Measurements from ENCODE around the gene TBC1D17. TPM values are rescaled to one million over a fixed set of nuclear protein-coding genes. Genes with fewer than 3 reads are reported as not detected.

The TBC1D17 gene
- total and polyA plus RNA-seq, 4 donors: 22.7 to 102 (median 46.7) TPM

DNA sequence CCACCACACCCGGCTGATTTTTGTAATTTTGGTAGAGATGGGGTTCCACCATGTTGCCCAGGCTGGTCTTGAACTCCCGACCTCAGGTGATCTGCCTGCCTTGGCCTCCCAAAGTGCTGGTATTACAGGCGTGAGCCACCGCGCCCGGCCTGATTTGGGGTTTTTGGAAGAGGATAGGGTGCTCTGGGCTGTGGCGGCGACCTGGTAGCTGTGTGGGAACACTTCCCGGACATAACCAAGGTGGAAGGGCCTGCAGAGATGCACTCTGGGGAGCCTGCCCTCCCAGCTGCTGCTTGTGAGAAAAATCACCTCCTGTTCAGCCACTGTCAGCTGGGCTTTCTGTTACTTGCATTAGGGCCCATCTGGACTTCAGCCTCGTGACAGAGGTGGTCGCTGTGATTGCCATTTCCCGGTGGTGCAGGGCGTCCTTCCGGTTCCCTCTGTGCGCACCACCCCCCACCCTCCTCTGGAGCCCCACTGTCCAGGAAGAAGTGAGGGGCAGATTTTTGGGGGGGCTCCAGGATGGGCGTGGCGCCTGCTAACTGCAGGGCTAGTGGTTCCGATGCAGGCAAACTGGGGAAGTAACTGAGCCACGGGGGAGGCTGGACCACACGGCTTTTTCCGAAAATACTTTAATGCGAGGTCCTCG is 11.7 kb downstream of the TBC1D17 start:
- Histone ChIP-seq H3K4me3 (ENCODE audit: low read length in 2 of 2) (no peak overlapping the region), H3K4me1 (ENCODE audit: control insufficient read depth in 1 of 2, insufficient read depth in 2 of 2, low read length in 2 of 2) (no peaks in the 10 kb centered on the region), H3K27me3 (ENCODE audit: control insufficient read depth in 1 of 2, insufficient read depth in 2 of 2, low read length in 1 of 2) (no peaks in the 10 kb centered on the region), H3K36me3 (ENCODE audit: control insufficient read depth in 1 of 2, insufficient read depth in 2 of 2, low read length in 1 of 2) (peaks cover 3 to 5% of the 10 kb centered on the region in 2 donors), H3K27ac (ENCODE audit: low read depth in 1 of 2, low read length in 2 of 2) (no peak overlapping the region), H3K9me3 (ENCODE audit: control insufficient read depth, low read length) (no peaks in the 10 kb centered on the region)
- DNase-seq: no peak
- whole genome bisulfite sequencing, 2 donors: 94 to 96% methylated on average over 23 of the region's 23 CpGs
- intact Hi-C loops (cut with DNase I): no loop called here
- no peak for ATAC-seq (ENCODE audit: low FRiP score)

DNA sequence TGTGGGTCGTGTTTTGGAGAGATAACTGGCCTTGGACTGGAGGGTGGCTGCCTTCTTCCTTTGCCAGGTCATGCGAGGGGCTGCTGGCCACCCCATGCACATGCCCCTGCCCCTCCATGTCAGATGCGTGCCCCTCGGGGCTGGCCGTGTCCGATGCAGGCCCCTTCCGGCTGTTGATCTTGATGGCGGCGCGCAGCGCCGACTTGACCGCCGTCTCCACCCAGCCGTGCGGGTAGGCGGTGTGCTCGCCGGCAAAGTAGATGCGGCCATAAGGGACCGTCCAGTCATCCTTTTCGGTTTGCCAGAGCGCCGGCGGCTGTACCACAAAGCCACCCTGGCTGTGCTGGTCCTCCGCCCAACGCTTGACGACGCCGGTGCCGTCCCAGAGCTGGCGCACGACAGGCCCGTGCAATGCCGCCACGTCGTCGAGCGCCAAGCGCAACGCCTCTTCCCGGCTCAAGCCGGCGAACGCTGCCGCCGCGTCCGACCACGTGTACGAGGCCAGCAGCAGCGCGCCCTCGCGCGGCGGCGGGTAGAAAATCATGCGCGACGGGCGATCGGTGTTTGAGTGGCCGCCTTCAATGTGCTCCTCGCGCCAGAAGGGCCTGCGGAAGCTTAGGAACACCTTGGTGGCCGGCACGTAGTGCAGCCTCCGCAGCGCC is 12.3 kb downstream of the TBC1D17 start:
- H3K4me1 ChIP-seq (ENCODE audit: control insufficient read depth in 1 of 2, insufficient read depth in 2 of 2, low read length in 2 of 2): no peaks in the 10 kb centered on the region
- DNase-seq: peak; percentile 83 to 93

DNA sequence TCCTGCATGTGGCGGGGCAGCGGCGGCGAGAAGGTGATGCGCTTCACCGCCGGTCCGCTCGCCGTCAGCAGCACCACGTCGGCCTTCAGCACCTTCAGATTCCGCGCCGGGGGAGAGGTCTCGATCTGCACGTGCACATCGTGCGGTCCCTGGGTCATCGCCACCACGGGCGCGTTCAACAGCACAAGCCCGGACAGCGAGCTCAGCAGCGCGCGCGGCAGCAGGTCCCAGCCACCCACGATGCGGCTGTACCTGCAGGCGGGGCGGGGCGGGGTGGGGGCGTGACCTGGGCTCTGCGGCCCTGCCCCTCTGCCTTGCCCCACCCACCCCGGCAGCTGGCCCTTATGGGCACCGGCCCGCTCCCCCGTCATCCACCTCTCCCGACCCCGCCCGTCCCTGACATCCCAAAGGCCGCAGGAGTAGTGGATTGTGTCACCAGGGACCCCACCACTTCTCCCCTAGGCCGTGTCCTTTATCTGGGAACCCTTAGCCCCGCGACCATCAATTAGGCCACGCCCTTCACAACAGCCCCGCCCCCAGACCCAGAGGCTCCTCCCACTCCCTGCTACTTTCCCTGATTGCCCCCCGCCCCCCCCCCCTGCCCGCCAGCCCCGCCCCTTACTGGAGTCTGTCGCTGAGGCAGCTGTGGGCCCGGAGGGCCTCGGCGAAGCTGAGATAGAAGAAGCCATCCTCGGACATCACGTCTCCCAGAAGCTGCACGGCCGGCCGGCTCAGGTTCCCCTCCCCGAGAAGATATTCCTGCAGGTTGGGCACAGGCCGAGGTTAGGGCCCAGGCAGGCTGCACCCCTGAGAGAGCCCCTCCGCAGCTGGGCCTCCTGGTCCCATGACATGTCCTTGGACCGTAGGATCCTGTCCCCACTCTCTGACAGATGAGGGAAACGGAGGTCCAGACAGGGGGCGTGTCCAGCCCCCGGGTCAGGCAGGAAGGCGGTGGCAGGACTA is 13.1 kb downstream of the TBC1D17 start:
- no peaks in the 10 kb centered on the region for H3K4me1 ChIP-seq (ENCODE audit: control insufficient read depth in 1 of 2, insufficient read depth in 2 of 2, low read length in 2 of 2)
- no peaks in the 10 kb centered on the region for H3K27me3 ChIP-seq (ENCODE audit: control insufficient read depth in 1 of 2, insufficient read depth in 2 of 2, low read length in 1 of 2)
- intact Hi-C loops (cut with DNase I): no loop called here
- no peak for DNase-seq
- H3K4me3 ChIP-seq (ENCODE audit: low read length in 2 of 2): no peak overlapping the region
- no peaks in the 10 kb centered on the region for H3K36me3 ChIP-seq (ENCODE audit: control insufficient read depth in 1 of 2, insufficient read depth in 2 of 2, low read length in 1 of 2)
- H3K27ac ChIP-seq (ENCODE audit: low read depth in 1 of 2, low read length in 2 of 2): no peak overlapping the region
- 12 to 14% methylated on average over 57 to 69 of the region's 69 CpGs for WGBS, 2 donors
- peak; percentile 2 for ATAC-seq (ENCODE audit: low FRiP score)
- no peaks in the 10 kb centered on the region for H3K9me3 ChIP-seq (ENCODE audit: control insufficient read depth, low read length)

More for the DNA sequence above, 12.3 kb downstream of the TBC1D17 start:
- H3K27me3 ChIP-seq (ENCODE audit: control insufficient read depth in 1 of 2, insufficient read depth in 2 of 2, low read length in 1 of 2): no peaks in the 10 kb centered on the region
- no peaks in the 10 kb centered on the region for H3K36me3 ChIP-seq (ENCODE audit: control insufficient read depth in 1 of 2, insufficient read depth in 2 of 2, low read length in 1 of 2)
- no peaks in the 10 kb centered on the region for H3K9me3 ChIP-seq (ENCODE audit: control insufficient read depth, low read length)
- no peak overlapping the region for H3K4me3 ChIP-seq (ENCODE audit: low read length in 2 of 2)
- H3K27ac ChIP-seq (ENCODE audit: low read depth in 1 of 2, low read length in 2 of 2): no peak overlapping the region
- peak; percentile 72 for ATAC-seq (ENCODE audit: low FRiP score)
- WGBS, 2 donors: 22 to 28% methylated on average over 50 to 71 of the region's 71 CpGs
- intact Hi-C loops (cut with DNase I): no loop called here

DNA sequence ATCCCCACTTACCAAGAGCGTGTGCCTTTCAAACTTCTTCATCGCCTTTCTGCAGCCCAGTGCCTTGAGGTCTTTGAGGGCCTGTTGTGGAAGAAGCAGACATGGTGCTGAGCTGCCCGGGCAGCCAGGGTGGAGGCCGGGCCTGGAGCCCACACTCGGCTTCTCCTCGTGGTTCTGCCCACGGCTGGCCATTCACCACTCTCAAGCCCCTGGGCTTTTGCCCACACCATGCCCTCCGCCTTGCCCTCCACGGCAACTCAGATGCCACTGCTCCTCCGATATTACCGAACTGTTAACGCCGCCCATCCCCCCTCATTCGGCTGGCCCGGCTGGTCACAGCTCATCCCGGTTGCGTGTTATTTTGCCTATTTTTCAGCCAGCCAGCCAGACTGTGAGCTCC is 13.9 kb downstream of the TBC1D17 start:
- Histone ChIP-seq H3K36me3 (ENCODE audit: control insufficient read depth in 1 of 2, insufficient read depth in 2 of 2, low read length in 1 of 2) (no peaks in the 10 kb centered on the region), H3K4me3 (ENCODE audit: low read length in 2 of 2) (no peak overlapping the region), H3K9me3 (ENCODE audit: control insufficient read depth, low read length) (no peaks in the 10 kb centered on the region), H3K4me1 (ENCODE audit: control insufficient read depth in 1 of 2, insufficient read depth in 2 of 2, low read length in 2 of 2) (no peaks in the 10 kb centered on the region), H3K27ac (ENCODE audit: low read depth in 1 of 2, low read length in 2 of 2) (no peak overlapping the region), H3K27me3 (ENCODE audit: control insufficient read depth in 1 of 2, insufficient read depth in 2 of 2, low read length in 1 of 2) (no peaks in the 10 kb centered on the region)
- DNase-seq: no peak
- 79 to 83% methylated on average over 17 of the region's 17 CpGs for WGBS, 2 donors
- ATAC-seq (ENCODE audit: low FRiP score): no peak
- intact Hi-C loops (cut with DNase I): no loop called here

DNA sequence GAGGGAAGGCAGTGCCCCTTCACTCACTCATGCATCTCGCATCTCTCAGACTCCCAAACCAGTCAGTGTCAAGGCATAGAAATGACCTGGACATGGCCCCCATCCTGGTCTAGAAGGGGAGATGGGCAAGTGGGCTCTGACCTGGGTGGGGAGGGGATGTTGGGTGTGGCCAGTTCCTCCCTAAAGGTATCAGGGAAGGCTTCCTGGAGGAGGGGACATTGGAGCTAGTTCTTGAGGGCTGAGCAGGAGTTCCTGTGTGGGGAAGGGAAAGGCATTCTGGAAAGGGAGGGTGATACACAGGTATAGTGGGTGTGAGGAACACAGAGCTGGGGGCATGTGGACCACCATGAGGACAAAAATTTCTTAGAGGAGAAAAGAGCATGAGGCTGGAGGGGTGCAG is 15.2 kb downstream of the TBC1D17 start:
- intact Hi-C loops (cut with DNase I): no loop called here
- no peak for DNase-seq
- Histone ChIP-seq H3K27me3 (ENCODE audit: control insufficient read depth in 1 of 2, insufficient read depth in 2 of 2, low read length in 1 of 2) (no peaks in the 10 kb centered on the region), H3K4me1 (ENCODE audit: control insufficient read depth in 1 of 2, insufficient read depth in 2 of 2, low read length in 2 of 2) (no peaks in the 10 kb centered on the region), H3K9me3 (ENCODE audit: control insufficient read depth, low read length) (no peaks in the 10 kb centered on the region), H3K36me3 (ENCODE audit: control insufficient read depth in 1 of 2, insufficient read depth in 2 of 2, low read length in 1 of 2) (no peaks in the 10 kb centered on the region), H3K4me3 (ENCODE audit: low read length in 2 of 2) (no peak overlapping the region), H3K27ac (ENCODE audit: low read depth in 1 of 2, low read length in 2 of 2) (no peak overlapping the region)
- no peak for ATAC-seq (ENCODE audit: low FRiP score)
- WGBS, 2 donors: 93 to 100% methylated on average over 1 of the region's 1 CpG

DNA sequence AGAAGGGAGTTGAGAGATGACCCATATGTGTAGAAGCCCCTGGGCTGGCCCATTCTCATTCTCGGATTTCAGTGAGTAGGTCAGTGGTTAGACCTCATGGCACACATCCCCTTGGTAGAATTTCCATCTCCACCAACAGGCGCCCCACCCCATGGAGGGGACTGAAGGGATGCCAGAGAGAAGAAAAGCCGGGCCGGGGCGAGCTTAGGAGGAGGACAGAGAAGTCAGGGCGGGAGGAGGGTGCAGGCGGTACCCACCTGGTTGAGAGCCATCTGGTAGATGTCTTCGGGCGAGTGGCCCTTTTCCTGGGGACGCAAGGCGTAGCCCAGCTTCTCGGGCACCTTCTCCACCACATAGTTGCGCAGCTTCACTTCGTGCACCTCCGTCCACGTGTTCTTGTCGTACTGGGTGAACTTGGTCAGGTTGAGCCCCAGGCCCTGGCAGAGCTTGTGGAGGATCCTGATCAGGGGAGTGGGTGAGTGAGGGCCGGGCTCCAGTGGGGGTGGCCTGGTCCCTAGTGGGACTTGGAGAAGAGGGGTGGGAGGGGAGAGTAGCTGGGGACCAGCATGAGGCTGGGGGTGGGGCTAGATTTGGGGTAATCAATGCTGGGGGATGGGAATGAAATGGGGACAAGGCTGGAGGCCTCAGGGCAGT is 16.6 kb downstream of the TBC1D17 start:
- no peaks in the 10 kb centered on the region for H3K36me3 ChIP-seq (ENCODE audit: control insufficient read depth in 1 of 2, insufficient read depth in 2 of 2, low read length in 1 of 2)
- no peak for ATAC-seq (ENCODE audit: low FRiP score)
- 94 to 95% methylated on average over 18 of the region's 18 CpGs for WGBS, 2 donors
- no peak overlapping the region for H3K27ac ChIP-seq (ENCODE audit: low read depth in 1 of 2, low read length in 2 of 2)
- H3K4me1 ChIP-seq (ENCODE audit: control insufficient read depth in 1 of 2, insufficient read depth in 2 of 2, low read length in 2 of 2): no peaks in the 10 kb centered on the region
- no peak overlapping the region for H3K4me3 ChIP-seq (ENCODE audit: low read length in 2 of 2)
- H3K9me3 ChIP-seq (ENCODE audit: control insufficient read depth, low read length): no peaks in the 10 kb centered on the region
- intact Hi-C loops (cut with DNase I): no loop called here
- no peak for DNase-seq
- H3K27me3 ChIP-seq (ENCODE audit: control insufficient read depth in 1 of 2, insufficient read depth in 2 of 2, low read length in 1 of 2): no peaks in the 10 kb centered on the region

DNA sequence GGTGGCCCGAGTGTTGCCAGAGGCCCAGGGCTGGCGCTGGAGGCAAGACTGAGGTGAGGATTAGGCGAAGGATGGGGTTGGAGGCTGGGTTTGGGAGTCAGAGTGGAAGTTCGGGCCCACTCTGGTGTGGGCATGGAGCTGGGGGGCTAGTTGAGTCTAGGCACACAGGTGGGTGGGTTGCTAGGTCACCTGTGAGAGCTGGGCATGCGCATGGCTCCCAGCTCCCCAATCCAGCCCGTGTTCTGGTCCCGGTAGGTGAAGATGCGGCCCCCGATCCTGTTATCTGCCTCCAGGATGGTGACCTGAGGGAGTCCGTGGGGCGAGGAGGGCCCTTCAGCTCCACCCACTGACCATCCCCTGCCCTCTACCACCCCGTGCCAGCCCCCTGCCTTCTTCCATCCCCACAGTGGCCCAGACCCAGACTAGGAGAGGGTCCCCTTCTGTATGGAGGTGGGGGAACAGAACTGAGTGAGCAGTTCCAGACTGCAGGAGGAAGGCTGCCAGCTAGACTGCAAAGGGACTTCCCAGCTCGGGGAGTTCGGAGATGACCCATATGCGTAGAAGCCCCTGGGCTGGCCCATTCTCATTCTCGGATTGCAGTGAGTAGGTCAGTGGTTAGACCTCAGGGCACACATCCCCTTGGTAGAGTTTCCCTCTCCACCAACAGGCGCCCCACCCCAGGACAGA is 17.5 kb downstream of the TBC1D17 start:
- intact Hi-C loops (cut with DNase I): no loop called here
- no peak for DNase-seq
- H3K27me3 ChIP-seq (ENCODE audit: control insufficient read depth in 1 of 2, insufficient read depth in 2 of 2, low read length in 1 of 2): no peaks in the 10 kb centered on the region
- no peak for ATAC-seq (ENCODE audit: low FRiP score)
- H3K4me1 ChIP-seq (ENCODE audit: control insufficient read depth in 1 of 2, insufficient read depth in 2 of 2, low read length in 2 of 2): no peaks in the 10 kb centered on the region
- no peaks in the 10 kb centered on the region for H3K36me3 ChIP-seq (ENCODE audit: control insufficient read depth in 1 of 2, insufficient read depth in 2 of 2, low read length in 1 of 2)
- no peaks in the 10 kb centered on the region for H3K9me3 ChIP-seq (ENCODE audit: control insufficient read depth, low read length)
- H3K4me3 ChIP-seq (ENCODE audit: low read length in 2 of 2): no peak overlapping the region
- WGBS, 2 donors: 84 to 89% methylated on average over 17 of the region's 17 CpGs
- H3K27ac ChIP-seq (ENCODE audit: low read depth in 1 of 2, low read length in 2 of 2): no peak overlapping the region
